ENCODE results near the gene KRT4. TPM values are rescaled to one million over a fixed set of nuclear protein-coding genes. Genes with fewer than 3 reads are reported as not detected.

Gene KRT4
- total RNA-seq, 1 donor from 2014 or later, result not detected

- no peak for TF ChIP-seq CTCF (conservative IDR thresholded peaks at IDR 0.05)
- Mint-ChIP-seq H3K27me3 (ENCODE audit: low read depth) (peaks cover 41% of the 10 kb centered on the region), H3K4me3 (no peak overlapping the region), H3K27ac (ENCODE audit: unreplicated experiment) (no peak overlapping the region), H3K4me1 (no peaks in the 10 kb centered on the region), H3K36me3 (ENCODE audit: low read depth) (no peaks in the 10 kb centered on the region), H3K9me3 (peaks cover 19% of the 10 kb centered on the region)
- no peak for DNase-seq (ENCODE audit: low read depth, low spot score)
These were observed 54.7 kb downstream of the KRT4 start for GRCh38 chr12:52759218-52759617.

- Mint-ChIP-seq H3K4me1 (no peaks in the 10 kb centered on the region), H3K9me3 (peaks cover 19% of the 10 kb centered on the region), H3K36me3 (ENCODE audit: low read depth) (no peaks in the 10 kb centered on the region), H3K27me3 (ENCODE audit: low read depth) (peaks cover 44% of the 10 kb centered on the region), H3K4me3 (no peak overlapping the region), H3K27ac (ENCODE audit: unreplicated experiment) (no peak overlapping the region)
- TF ChIP-seq CTCF (conservative IDR thresholded peaks at IDR 0.05), result no peak
- DNase-seq (ENCODE audit: low read depth, low spot score), result no peak
These were observed 56.3 kb downstream of the KRT4 start for GRCh38 chr12:52757449-52758176.

Other genes starting within 250 kb of the KRT4 start
- gene KRT74, start 240.3 kb downstream of the KRT4 start, total RNA-seq, result not detected in 2 replicates
- not detected in 2 replicates for gene KRT72, start 212.7 kb downstream of the KRT4 start, total RNA-seq
- not detected in 2 replicates for gene KRT73, start 195.6 kb downstream of the KRT4 start, total RNA-seq
- gene KRT2, start 161.9 kb downstream of the KRT4 start, total RNA-seq, result not detected in 2 replicates
- not detected in 2 replicates for gene KRT1, start 133.7 kb downstream of the KRT4 start, total RNA-seq
- not detected in 2 replicates for gene KRT77, start 110.6 kb downstream of the KRT4 start, total RNA-seq
- not detected in 2 replicates for gene KRT76, start 36.8 kb downstream of the KRT4 start, total RNA-seq
- gene KRT3, start 18.0 kb downstream of the KRT4 start, total RNA-seq, result not detected in 2 replicates
- gene KRT79, start 20.2 kb upstream of the KRT4 start, total RNA-seq, result not detected in 2 replicates
- gene KRT78, start 34.9 kb upstream of the KRT4 start, total RNA-seq, result not detected in 2 replicates
- gene KRT8, start 91.0 kb upstream of the KRT4 start, total RNA-seq, result 8.3 and 10.3 TPM in 2 replicates
- gene KRT18, start 135.0 kb upstream of the KRT4 start, total RNA-seq, result 6.4 and 6.9 TPM in 2 replicates
- gene EIF4B, start 192.3 kb upstream of the KRT4 start, total RNA-seq, result 514 and 527 TPM in 2 replicates
- gene TNS2, start 235.9 kb upstream of the KRT4 start, total RNA-seq, result 14.2 and 22.8 TPM in 2 replicates